ENCODE data around the gene SMOC2.

SMOC2 gene

GRCh38 chr6:168415098-168415992 is 25.6 kb upstream of the SMOC2 start:
- in situ Hi-C loops (cut with MboI; ENCODE audit: low sequenced_read_pairs), result no loop called here

GRCh38 chr6:168415993-168416530 is 24.9 kb upstream of the SMOC2 start:
- in situ Hi-C loops (cut with MboI; ENCODE audit: low sequenced_read_pairs), result no loop called here

- in situ Hi-C loops (cut with MboI; ENCODE audit: low sequenced_read_pairs), result no loop called here
These were observed 24.5 kb upstream of the SMOC2 start for GRCh38 chr6:168416531-168416930.

GRCh38 chr6:168417191-168417590 is 23.8 kb upstream of the SMOC2 start:
- in situ Hi-C loops (cut with MboI; ENCODE audit: low sequenced_read_pairs), result no loop called here

GRCh38 chr6:168417679-168418557 is 23.1 kb upstream of the SMOC2 start:
- in situ Hi-C loops (cut with MboI; ENCODE audit: low sequenced_read_pairs), result no loop called here

- in situ Hi-C loops (cut with MboI; ENCODE audit: low sequenced_read_pairs), result no loop called here
These were observed 22.3 kb upstream of the SMOC2 start for GRCh38 chr6:168418711-168419121.

GRCh38 chr6:168419569-168419968 is 21.4 kb upstream of the SMOC2 start:
- in situ Hi-C loops (cut with MboI; ENCODE audit: low sequenced_read_pairs), result no loop called here

- in situ Hi-C loops (cut with MboI; ENCODE audit: low sequenced_read_pairs), result no loop called here
These were observed 20.9 kb upstream of the SMOC2 start for GRCh38 chr6:168420084-168420483.

- in situ Hi-C loops (cut with MboI; ENCODE audit: low sequenced_read_pairs), result no loop called here
These were observed 20.3 kb upstream of the SMOC2 start for GRCh38 chr6:168420706-168421105.

GRCh38 chr6:168427184-168427583 is 13.8 kb upstream of the SMOC2 start:
- in situ Hi-C loops (cut with MboI; ENCODE audit: low sequenced_read_pairs), result no loop called here

- in situ Hi-C loops (cut with MboI; ENCODE audit: low sequenced_read_pairs), result no loop called here
These were observed 12.7 kb upstream of the SMOC2 start for GRCh38 chr6:168428052-168428826.

- in situ Hi-C loops (cut with MboI; ENCODE audit: low sequenced_read_pairs), result no loop called here
These were observed 12.1 kb upstream of the SMOC2 start for GRCh38 chr6:168428863-168429262.

- in situ Hi-C loops (cut with MboI; ENCODE audit: low sequenced_read_pairs), result no loop called here
These were observed 8.8 kb upstream of the SMOC2 start for GRCh38 chr6:168432196-168432595.

- in situ Hi-C loops (cut with MboI; ENCODE audit: low sequenced_read_pairs), result no loop called here
These were observed 7.1 kb upstream of the SMOC2 start for GRCh38 chr6:168433898-168434297.

GRCh38 chr6:168434505-168434904 is 6.5 kb upstream of the SMOC2 start:
- in situ Hi-C loops (cut with MboI; ENCODE audit: low sequenced_read_pairs), result no loop called here

- in situ Hi-C loops (cut with MboI; ENCODE audit: low sequenced_read_pairs), result no loop called here
These were observed 3.2 kb upstream of the SMOC2 start for GRCh38 chr6:168437751-168438150.

GRCh38 chr6:168438783-168439520 is 2.0 kb upstream of the SMOC2 start:
- in situ Hi-C loops (cut with MboI; ENCODE audit: low sequenced_read_pairs), result no loop called here

- in situ Hi-C loops (cut with MboI; ENCODE audit: low sequenced_read_pairs), result no loop called here
These were observed 1.1 kb upstream of the SMOC2 start for GRCh38 chr6:168439794-168440450.

All from HL-60/S4 treated with phorbol 12-myristate 13-acetate at 8.2 ng/mL for 4 days and 3 days (cell line).